Mesenteric fat pad (tissue), 1 donor: ENCODE results near the gene ANGPTL5. TPM values are rescaled to one million over a fixed set of nuclear protein-coding genes. Genes with fewer than 3 reads are reported as not detected.
"Not testable (repeated sequence)": the region's sequence is repeated elsewhere in the genome, so short reads cannot be mapped to it uniquely, and the experiment has no call there.

Source experiments
- DNase-seq: peaks from one replicate; pipeline ENCODE4 v3.0.0-alpha.2; 2020; ENCODE audit warnings: low spot score
- long read RNA-seq: library from polyadenylated mRNA; unstranded; transcript quantifications from one replicate; pipeline ENCODE4 v2.0.0, GENCODE V29; 2020
- total RNA-seq: library from RNA; stranded (reverse); fragmentation: NEBNext Ultra II Directional; extraction: Animal tissue kit (Norgen Biotek cat#: 25700); gene quantifications from one replicate; pipeline ENCODE4 v1.2.1, GENCODE V29; 2021
- donor health status: DM: yes; HTN: yes; CAD: no.

The ANGPTL5 gene
- total RNA-seq = 0.58 TPM
- long read RNA-seq, partial matches to known transcripts = 0 of 2 reads
- long read RNA-seq, other reads (novel, unspliced or antisense) = 2 of 2 reads

- DNase-seq = no peak
Measured at GRCh38 chr11:101916422-101916821, at the start of gene ANGPTL5. Gene ANGPTL5 (minus strand): TSS chr11:101916522. CDS start chr11:101907909, 8,613 bp downstream.

- not testable (repeated sequence) for DNase-seq
Measured at GRCh38 chr11:101964200-101964599, 47.9 kb upstream of the ANGPTL5 start.

GRCh38 chr11:101960231-101960630 is 43.9 kb upstream of the ANGPTL5 start:
- DNase-seq = no peak

GRCh38 chr11:101955701-101956100 is 39.4 kb upstream of the ANGPTL5 start:
- DNase-seq = no peak

- no peak for DNase-seq
Measured at GRCh38 chr11:101955278-101955677, 39.0 kb upstream of the ANGPTL5 start.

GRCh38 chr11:101949680-101950220 is 33.4 kb upstream of the ANGPTL5 start:
- DNase-seq = no peak

GRCh38 chr11:101945448-101945847 is 29.1 kb upstream of the ANGPTL5 start:
- DNase-seq = no peak

GRCh38 chr11:101944923-101945322 is 28.6 kb upstream of the ANGPTL5 start:
- no peak for DNase-seq

- no peak for DNase-seq
Measured at GRCh38 chr11:101940901-101941520, 24.7 kb upstream of the ANGPTL5 start.

GRCh38 chr11:101931692-101932091 is 15.4 kb upstream of the ANGPTL5 start:
- DNase-seq = no peak

GRCh38 chr11:101929294-101929915 is 13.1 kb upstream of the ANGPTL5 start:
- DNase-seq = no peak

GRCh38 chr11:101923554-101923953 is 7.2 kb upstream of the ANGPTL5 start:
- DNase-seq = no peak

GRCh38 chr11:101920992-101921391 is 4.7 kb upstream of the ANGPTL5 start:
- no peak for DNase-seq

- DNase-seq = no peak
Measured at GRCh38 chr11:101917226-101917625, 904 bp upstream of the ANGPTL5 start.

- no peak for DNase-seq
Measured at GRCh38 chr11:101915791-101916291, 481 bp downstream of the ANGPTL5 start.

- DNase-seq = peak; percentile 96
Measured at GRCh38 chr11:101914738-101915426, 1.4 kb downstream of the ANGPTL5 start, which contains the start of gene CEP126. Gene CEP126 (plus strand): TSS chr11:101915010. CDS start chr11:101915285, 275 bp downstream.

GRCh38 chr11:101914341-101914737 is 2.0 kb downstream of the ANGPTL5 start:
- no peak for DNase-seq

GRCh38 chr11:101913656-101914055 is 2.7 kb downstream of the ANGPTL5 start:
- no peak for DNase-seq

GRCh38 chr11:101912823-101913284 is 3.5 kb downstream of the ANGPTL5 start:
- no peak for DNase-seq

- no peak for DNase-seq
Measured at GRCh38 chr11:101909087-101909486, 7.2 kb downstream of the ANGPTL5 start.

- no peak for DNase-seq
Measured at GRCh38 chr11:101907815-101908214, 8.5 kb downstream of the ANGPTL5 start.

GRCh38 chr11:101894505-101894904 is 21.8 kb downstream of the ANGPTL5 start:
- no peak for DNase-seq
